Mucosa of stomach (tissue), 1 donor: Measurements from ENCODE around the gene PLA2G4D.

Source experiments
- H3K27me3 ChIP-seq: one replicate; pipeline ENCODE4 v1.7.0; 2013; ENCODE audit warnings: mild to moderate bottlenecking, low read length; ENCODE audit not compliant: control insufficient read depth, insufficient read depth
- H3K36me3 ChIP-seq: one replicate; pipeline ENCODE4 v1.7.0; 2013; ENCODE audit warnings: low read length; ENCODE audit not compliant: control insufficient read depth, insufficient read depth
- H3K4me1 ChIP-seq: one replicate; pipeline ENCODE4 v1.7.0; 2013; ENCODE audit warnings: mild to moderate bottlenecking, low read length; ENCODE audit not compliant: control insufficient read depth, insufficient read depth
- H3K4me3 ChIP-seq: one replicate; pipeline ENCODE4 v1.7.0; 2013; ENCODE audit warnings: low read length
- H3K9ac ChIP-seq: one replicate; pipeline ENCODE4 v1.7.0; 2013; ENCODE audit warnings: mild to moderate bottlenecking, low read length, moderate library complexity
- H3K9me3 ChIP-seq: one replicate; pipeline ENCODE4 v1.7.0; 2013; ENCODE audit warnings: mild to moderate bottlenecking, low read length, moderate library complexity; ENCODE audit not compliant: control insufficient read depth
- donor health status: Pancreatic carcinoma.

Gene PLA2G4D

DNA sequence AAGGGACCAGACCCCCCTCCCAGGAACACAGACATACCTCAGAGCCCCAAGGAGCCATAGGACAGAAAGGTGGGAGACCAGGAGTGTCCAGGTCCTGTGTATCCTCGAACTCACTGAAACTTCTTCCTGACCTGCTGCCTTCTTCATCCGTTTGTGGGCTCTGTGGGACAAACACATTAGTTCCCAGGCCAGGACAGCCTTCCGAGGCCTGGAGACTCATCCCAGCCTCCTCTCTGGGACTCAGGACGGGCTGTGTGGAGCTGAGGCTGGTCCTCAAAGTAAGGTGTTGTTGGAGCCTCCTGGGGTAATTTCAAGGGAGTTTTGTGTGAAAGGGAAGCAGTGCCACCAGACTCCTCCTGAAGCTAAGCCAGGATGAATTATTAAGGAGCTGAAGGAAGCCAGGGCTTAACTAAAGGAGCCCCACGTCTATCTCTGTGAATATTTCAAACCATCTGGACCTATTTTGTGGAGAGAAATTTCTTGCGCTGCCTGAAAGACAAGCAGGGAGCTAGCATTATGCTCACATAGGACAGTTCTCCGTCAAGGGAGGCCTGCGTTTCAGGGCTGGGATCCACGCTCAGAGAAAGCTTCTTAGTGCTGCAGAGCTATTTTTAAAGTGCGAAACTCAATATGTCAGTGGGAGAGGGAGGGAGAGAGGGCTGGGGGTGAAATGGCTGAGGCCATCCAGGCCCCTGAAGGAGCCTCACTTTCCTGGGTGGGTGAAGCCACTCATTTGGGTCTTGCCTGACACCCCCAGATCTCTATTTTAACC, 43.7 kb downstream of the PLA2G4D start:
- Histone ChIP-seq H3K4me1 (no peaks in the 10 kb centered on the region), H3K9ac (no peak overlapping the region)

GRCh38 chr15:42048821-42049200, 45.6 kb downstream of the PLA2G4D start:
- H3K9me3 ChIP-seq = no peaks in the 10 kb centered on the region
- H3K4me3 ChIP-seq = no peak overlapping the region
- H3K4me1 ChIP-seq = no peaks in the 10 kb centered on the region
- H3K9ac ChIP-seq = no peak overlapping the region
- H3K36me3 ChIP-seq = no peaks in the 10 kb centered on the region
- no peaks in the 10 kb centered on the region for H3K27me3 ChIP-seq

More for the DNA sequence above, 43.7 kb downstream of the PLA2G4D start:
- Histone ChIP-seq H3K36me3 (no peaks in the 10 kb centered on the region), H3K4me3 (no peak overlapping the region), H3K9me3 (no peaks in the 10 kb centered on the region), H3K27me3 (no peaks in the 10 kb centered on the region)

DNA sequence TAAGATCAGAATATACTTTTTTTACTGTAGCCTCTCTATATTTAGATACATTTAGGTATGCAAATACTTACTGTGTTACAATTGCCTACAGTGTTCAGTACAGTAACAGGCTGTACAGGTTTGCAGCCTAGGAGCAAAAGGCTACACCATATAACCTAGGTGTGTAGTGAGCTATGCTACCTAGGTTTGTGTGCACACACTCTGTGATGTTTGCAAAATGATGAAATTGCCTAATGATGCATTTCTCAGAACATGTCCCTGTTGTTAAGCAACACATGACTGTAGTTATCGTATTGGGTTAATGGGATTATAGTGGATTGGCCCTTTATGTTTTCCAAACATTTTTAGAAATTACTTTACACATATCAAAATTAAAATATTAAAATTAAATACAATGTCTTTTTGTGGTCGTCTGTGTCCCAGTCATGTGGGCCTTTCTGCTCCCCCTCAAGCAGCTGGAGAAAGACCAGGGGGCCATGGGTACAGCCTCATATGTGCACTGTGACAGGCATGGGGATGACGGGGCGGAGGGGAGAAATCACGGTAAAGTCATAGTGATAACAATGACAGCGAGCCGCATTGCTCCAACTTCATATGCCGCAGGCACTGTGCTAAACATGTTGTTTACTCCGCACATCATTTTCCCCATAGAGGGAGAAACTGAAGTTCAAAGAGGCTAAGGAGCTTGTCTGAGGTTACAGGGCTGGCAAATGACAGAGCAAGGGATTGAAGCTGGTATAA, 46.1 kb downstream of the PLA2G4D start:
- Histone ChIP-seq H3K4me1 (no peaks in the 10 kb centered on the region), H3K9me3 (no peaks in the 10 kb centered on the region), H3K27me3 (no peaks in the 10 kb centered on the region), H3K36me3 (no peaks in the 10 kb centered on the region), H3K9ac (no peak overlapping the region), H3K4me3 (no peak overlapping the region)

DNA sequence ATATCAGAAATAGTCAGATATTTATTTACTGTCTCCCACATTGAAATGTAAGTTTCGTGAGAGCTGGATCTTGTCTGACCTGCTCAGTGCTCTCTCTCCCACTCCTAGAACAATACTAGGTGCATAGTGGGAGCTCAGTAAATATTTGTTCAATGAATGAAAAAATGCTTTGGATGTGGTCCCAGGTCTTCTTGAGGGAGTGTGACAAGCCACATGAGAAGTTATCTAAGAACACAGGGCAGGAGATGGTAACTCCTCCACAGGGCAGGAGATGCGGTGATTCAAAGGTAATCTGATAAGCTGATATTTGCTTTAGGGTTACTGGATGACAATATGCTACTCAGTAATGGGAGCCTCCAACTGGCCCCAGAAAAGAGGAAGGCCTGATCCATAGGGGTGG, 47.8 kb downstream of the PLA2G4D start:
- Histone ChIP-seq H3K4me1 (no peaks in the 10 kb centered on the region), H3K9ac (no peak overlapping the region), H3K4me3 (no peak overlapping the region)

DNA sequence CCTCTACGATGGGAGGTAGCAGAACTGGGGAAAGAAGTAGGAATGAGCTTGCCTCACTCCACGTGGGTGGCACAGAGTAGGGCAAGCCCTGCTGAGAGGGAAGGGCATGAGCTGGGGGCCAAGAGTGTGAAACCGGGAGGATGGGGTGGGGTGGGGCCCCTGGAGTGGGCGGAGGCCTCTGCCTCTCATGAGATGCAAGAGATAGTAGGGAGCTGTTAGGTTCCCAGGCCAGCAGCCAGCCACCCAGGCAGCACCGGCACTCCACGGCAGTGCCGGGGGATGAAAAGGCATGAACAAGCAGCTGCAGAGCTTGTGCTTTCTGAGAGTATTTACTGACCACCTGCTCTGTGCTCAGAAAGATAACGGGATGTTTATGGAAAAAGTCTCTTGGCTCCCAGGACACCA, 49.1 kb downstream of the PLA2G4D start:
- no peaks in the 10 kb centered on the region for H3K4me1 ChIP-seq
- H3K9ac ChIP-seq = no peak overlapping the region
- no peak overlapping the region for H3K4me3 ChIP-seq
- no peaks in the 10 kb centered on the region for H3K36me3 ChIP-seq
- no peaks in the 10 kb centered on the region for H3K9me3 ChIP-seq
- no peaks in the 10 kb centered on the region for H3K27me3 ChIP-seq

More for the DNA sequence above, 47.8 kb downstream of the PLA2G4D start:
- Histone ChIP-seq H3K9me3 (no peaks in the 10 kb centered on the region), H3K27me3 (no peaks in the 10 kb centered on the region), H3K36me3 (no peaks in the 10 kb centered on the region)

- Histone ChIP-seq H3K4me1 (peaks cover 1% of the 10 kb centered on the region), H3K4me3 (no peak overlapping the region), H3K27me3 (no peaks in the 10 kb centered on the region), H3K9ac (no peak overlapping the region), H3K9me3 (no peaks in the 10 kb centered on the region), H3K36me3 (no peaks in the 10 kb centered on the region)
Observed at GRCh38 chr15:42042602-42043400, 51.6 kb downstream of the PLA2G4D start.

DNA sequence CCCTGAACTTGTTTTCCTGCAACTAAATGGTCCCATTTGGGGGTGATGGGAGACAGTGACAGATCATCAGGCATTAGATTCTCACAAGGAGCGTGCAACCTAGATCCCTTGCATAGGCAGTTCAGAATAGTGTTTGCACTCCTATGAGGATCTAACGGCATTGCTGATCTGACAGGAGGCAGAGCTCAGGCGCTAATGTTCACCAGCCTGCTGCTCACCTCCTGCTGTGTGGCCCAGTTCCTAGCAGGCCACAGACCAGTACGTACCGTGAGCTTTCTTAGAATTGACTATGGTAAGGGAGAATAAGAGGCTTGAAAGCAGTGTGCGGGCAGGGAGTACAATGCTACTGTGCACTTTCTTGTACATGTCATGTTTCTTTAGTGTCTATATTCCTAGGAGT, 56.0 kb downstream of the PLA2G4D start:
- Histone ChIP-seq H3K9me3 (no peaks in the 10 kb centered on the region), H3K9ac (no peak overlapping the region), H3K36me3 (no peaks in the 10 kb centered on the region), H3K27me3 (no peaks in the 10 kb centered on the region), H3K4me3 (no peak overlapping the region), H3K4me1 (peaks cover 7% of the 10 kb centered on the region)

GRCh38 chr15:42037656-42038055, 56.7 kb downstream of the PLA2G4D start:
- Histone ChIP-seq H3K9ac (no peak overlapping the region), H3K36me3 (no peaks in the 10 kb centered on the region), H3K27me3 (no peaks in the 10 kb centered on the region), H3K4me1 (peaks cover 7% of the 10 kb centered on the region), H3K9me3 (no peaks in the 10 kb centered on the region), H3K4me3 (no peak overlapping the region)

- H3K36me3 ChIP-seq = no peaks in the 10 kb centered on the region
- peaks cover 7% of the 10 kb centered on the region for H3K4me1 ChIP-seq
- no peak overlapping the region for H3K4me3 ChIP-seq
- H3K9ac ChIP-seq = no peak overlapping the region
- no peaks in the 10 kb centered on the region for H3K27me3 ChIP-seq
- H3K9me3 ChIP-seq = no peaks in the 10 kb centered on the region
Observed at GRCh38 chr15:42036966-42037365, 57.4 kb downstream of the PLA2G4D start.

GRCh38 chr15:42036112-42036905, 58.1 kb downstream of the PLA2G4D start:
- H3K36me3 ChIP-seq = no peaks in the 10 kb centered on the region
- no peaks in the 10 kb centered on the region for H3K9me3 ChIP-seq
- H3K4me1 ChIP-seq = peaks cover 7% of the 10 kb centered on the region

DNA sequence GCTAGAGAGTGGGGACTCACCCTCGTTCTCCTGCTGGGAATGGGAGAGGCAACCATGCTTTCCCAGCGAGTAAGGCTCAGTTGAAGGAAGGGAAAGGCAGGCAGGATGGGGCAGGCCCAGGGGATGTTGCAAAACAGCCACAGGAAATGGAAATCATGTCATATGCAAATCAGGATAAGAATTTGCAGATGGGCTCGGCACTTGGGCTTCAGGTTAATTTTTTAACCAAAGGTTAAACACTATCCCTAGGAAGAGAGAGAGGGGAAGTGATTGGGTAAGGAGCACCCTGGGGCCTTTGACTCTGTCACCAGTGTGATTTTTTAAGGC, 59.0 kb downstream of the PLA2G4D start:
- Histone ChIP-seq H3K9me3 (no peaks in the 10 kb centered on the region), H3K27me3 (no peaks in the 10 kb centered on the region), H3K4me3 (no peak overlapping the region), H3K9ac (no peak overlapping the region), H3K4me1 (peaks cover 7% of the 10 kb centered on the region), H3K36me3 (no peaks in the 10 kb centered on the region)

More at GRCh38 chr15:42036112-42036905, 58.1 kb downstream of the PLA2G4D start:
- H3K27me3 ChIP-seq = no peaks in the 10 kb centered on the region
- H3K4me3 ChIP-seq = no peak overlapping the region
- H3K9ac ChIP-seq = no peak overlapping the region
